ENCODE data around the gene CTXND1.
A peak's percentile ranks its signal among the peaks of the same experiment; 100 is the strongest.

Gene CTXND1

DNA sequence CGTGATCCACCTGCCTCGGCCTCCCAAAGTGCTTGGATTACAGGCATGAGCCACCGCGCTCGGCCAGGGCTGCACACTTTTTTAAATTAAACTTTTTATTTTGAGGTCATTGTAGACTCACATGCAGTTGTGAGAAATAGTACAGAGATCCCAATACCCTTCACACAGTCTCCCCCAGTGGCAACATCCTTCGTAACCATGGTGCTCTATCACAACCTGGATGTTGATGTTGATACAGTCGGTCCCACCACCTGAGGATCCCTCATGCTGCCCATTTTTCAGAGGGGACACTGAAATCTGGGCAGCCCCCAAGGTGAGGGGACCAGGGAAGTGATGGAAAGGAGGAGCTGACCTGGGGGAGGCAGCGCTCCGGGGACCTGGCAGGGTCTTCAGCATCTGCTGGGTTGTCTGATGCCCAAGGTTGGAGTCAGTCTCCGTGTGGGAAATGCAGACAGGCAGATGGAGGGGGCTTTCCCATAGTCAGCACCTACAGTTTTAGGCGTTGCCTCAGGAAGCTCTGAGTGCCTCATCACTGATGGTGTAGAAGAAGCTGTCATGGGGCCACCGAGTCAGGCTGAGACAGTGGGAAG, 82.2 kb downstream of the CTXND1 start:
- TF ChIP-seq, protein P1, sequence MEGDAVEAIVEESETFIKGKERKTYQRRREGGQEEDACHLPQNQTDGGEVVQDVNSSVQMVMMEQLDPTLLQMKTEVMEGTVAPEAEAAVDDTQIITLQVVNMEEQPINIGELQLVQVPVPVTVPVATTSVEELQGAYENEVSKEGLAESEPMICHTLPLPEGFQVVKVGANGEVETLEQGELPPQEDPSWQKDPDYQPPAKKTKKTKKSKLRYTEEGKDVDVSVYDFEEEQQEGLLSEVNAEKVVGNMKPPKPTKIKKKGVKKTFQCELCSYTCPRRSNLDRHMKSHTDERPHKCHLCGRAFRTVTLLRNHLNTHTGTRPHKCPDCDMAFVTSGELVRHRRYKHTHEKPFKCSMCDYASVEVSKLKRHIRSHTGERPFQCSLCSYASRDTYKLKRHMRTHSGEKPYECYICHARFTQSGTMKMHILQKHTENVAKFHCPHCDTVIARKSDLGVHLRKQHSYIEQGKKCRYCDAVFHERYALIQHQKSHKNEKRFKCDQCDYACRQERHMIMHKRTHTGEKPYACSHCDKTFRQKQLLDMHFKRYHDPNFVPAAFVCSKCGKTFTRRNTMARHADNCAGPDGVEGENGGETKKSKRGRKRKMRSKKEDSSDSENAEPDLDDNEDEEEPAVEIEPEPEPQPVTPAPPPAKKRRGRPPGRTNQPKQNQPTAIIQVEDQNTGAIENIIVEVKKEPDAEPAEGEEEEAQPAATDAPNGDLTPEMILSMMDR (IDR thresholded peaks at IDR 0.05; ENCODE audit: low read depth, low read length) = no peak
- DNase-seq (ENCODE audit: extremely low read depth, low read depth) = no peak

DNA sequence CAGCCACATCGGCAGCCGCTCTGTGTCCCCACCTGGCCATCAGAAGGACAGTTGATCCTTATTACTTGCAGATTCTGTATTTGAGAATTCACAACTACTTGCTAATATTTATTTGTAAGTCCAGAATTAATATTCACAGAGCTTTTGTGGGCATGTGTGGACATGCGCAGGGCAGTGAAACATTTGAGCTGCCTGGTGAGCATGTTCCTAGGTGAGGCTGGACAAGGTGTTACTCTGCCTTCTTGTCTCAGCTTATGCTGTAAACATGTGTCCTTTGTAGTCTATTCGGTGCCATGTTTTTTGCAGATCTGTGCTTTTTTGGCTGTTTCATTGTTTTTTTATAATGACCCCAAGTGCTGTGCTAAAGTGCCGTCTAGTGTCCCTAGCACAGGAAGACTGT, 83.6 kb downstream of the CTXND1 start:
- no peak for DNase-seq (ENCODE audit: extremely low read depth, low read depth)
- TF ChIP-seq, protein P1 (IDR thresholded peaks at IDR 0.05; ENCODE audit: low read depth, low read length) = no peak

DNA sequence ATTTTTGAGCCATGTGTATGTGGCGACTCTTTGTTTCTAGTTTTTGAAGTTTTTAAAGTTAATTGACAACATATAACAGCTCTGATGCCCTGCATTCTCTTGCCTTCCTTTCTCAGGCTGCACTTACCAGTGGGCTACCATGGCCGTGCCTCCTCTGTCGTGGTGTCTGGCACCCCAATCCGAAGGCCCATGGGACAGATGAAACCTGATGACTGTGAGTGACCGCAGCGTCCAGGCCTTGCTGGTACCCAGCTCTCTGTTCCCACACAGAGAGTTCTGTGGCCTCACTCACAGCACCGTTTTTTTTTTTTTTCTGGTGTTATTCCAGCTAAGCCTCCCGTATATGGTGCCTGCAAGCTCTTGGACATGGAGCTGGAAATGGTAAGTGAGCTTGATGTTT, 84.1 kb downstream of the CTXND1 start:
- TF ChIP-seq, protein P1 (IDR thresholded peaks at IDR 0.05; ENCODE audit: low read depth, low read length) = no peak
- no peak for DNase-seq (ENCODE audit: extremely low read depth, low read depth)

DNA sequence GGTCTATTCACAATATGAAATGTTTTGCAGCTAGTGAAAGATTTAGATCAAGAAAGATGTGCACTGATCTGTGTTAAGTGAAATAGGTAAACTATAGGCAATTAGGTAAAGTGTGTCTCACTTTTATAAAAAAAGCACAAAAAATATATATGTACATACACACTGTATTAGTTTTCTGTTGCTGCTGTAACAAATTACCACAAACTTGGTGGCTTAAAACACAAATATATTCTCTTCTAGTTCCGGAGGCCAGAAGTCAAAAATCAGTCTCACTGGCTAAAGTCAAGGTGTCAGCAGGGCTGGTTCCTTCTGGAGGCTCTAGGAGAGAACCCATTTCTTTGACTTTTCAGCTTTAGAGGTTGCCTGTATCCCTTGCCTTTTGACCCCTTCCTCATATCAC, 88.1 kb downstream of the CTXND1 start:
- TF ChIP-seq, protein P1 (IDR thresholded peaks at IDR 0.05; ENCODE audit: low read depth, low read length) = no peak
- no peak for DNase-seq (ENCODE audit: extremely low read depth, low read depth)

DNA sequence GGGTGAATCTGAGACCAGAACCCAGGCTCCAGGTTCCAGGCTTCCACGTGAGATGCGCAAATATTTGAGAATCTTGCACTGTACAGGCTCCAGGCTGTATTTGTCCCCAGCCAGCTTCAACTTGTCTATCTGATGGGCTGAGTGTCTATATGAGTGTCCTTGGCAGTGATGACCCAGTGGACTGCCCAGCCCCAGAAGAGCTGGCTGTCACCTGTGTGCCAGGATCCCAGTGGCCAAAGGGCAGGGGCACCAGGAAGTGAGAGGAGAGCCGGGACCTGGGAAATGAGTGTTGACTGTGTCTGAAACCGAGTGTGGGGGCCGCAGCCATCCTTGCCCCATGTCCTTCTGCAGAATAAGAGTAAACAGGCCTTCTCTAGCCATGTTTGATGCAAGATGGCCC, 88.8 kb downstream of the CTXND1 start:
- DNase-seq (ENCODE audit: extremely low read depth, low read depth) = no peak
- TF ChIP-seq, protein P1 (IDR thresholded peaks at IDR 0.05; ENCODE audit: low read depth, low read length) = no peak

DNA sequence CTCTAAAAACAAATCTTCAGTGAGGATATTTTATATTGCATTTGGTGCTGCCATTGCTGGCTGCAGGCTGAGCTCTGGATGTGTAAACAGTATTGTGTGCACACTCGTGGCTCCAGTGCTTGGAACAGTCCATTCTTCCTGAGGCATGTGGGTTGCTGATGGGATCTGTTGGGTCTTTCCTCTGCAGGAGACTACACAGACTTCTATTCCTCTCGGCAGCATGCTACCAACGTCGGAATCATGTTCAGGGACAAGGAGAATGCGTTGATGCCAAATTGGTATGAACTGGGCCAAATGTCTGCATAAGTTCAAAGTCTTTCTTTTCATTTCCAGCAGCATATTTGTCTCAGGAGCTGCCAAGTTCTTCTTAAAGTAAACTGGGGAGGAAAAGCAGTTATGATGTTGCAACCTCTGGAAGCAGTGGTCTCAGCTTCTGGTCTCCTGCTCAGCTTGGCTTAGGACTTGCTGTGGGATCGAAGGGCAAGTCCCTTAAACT, 89.9 kb downstream of the CTXND1 start:
- TF ChIP-seq, protein P1 (IDR thresholded peaks at IDR 0.05; ENCODE audit: low read depth, low read length) = no peak
- peak; percentile 25 for DNase-seq (ENCODE audit: extremely low read depth, low read depth)

DNA sequence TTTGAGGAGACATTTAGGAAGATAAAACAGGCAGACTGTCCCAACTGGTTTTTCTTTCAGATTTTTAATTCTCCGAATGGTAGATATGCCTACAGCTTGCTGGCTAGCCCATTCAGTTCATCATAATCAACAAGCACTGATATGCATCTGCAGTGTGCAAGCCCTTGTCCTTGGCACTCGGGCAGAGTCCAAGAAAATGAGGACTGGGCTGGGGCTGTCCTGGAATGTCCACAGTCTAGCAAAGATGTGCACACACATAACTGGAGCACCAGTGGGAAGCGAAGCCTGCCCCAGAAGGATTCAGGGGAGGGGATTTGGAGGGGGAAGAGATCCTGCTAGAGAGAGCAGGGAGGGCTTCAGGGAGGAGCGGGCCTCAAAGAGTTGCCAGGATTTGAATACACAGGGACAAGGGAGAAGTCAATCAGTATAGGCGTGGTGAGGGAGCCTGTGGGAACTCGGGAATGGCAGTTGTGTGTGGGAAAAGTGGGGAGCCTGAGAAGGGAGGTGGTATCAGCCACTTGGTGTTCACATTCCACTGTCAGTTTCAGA, 90.5 kb downstream of the CTXND1 start:
- TF ChIP-seq, protein P1 (IDR thresholded peaks at IDR 0.05; ENCODE audit: low read depth, low read length) = no peak

More for the DNA sequence above, 90.5 kb downstream of the CTXND1 start:
- no peak for DNase-seq (ENCODE audit: extremely low read depth, low read depth)

Data from AG09319 (cell line).